HG03159 (cell line): ENCODE data around the gene TMEM59L.

Experiments used
- ATAC-seq: cut with Tn5 transposase; IDR thresholded peaks from one replicate; pipeline ENCODE4 v1.9.1; 2021; ENCODE audit warnings: mild to moderate bottlenecking, moderate library complexity; ENCODE audit not compliant: unreplicated experiment

TMEM59L gene

DNA sequence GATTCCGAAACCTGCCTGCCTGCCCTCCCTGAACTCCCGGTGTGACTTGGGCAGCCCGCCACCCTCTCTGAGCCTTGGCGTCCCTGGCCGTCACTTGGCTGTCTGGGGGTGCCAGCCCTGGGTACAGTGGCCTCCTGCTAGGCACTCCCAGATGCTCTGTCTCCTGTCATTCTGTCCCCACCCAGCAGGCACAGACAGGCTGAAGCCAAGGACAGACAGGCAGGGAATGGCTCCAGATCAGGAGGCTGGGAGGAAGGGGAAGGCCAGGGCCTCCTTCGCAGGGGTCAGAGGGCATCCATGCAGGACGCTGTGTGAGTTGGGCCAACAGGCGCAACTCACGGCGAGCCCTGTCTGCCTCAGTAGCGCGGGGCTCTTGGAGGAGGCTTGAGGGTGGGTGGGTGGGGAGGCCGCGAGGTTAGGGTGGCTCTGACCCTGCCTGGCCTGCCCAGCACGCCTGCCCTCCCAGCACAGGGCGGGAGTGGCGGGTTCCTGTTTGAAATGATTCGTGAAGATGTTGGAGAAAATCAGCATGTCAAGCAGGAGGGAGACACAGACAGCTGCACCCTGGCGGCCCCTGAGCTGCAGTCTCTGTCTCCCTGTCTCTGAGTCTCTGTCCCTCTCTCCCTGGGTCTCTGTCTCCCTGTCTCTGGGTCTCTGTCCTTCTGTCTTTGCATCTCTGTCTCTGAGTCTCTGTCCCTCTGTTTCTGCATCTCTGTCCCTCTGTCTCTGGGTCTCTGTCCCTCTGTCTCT lies 43.8 kb downstream of the TMEM59L start:
- no peak for ATAC-seq

DNA sequence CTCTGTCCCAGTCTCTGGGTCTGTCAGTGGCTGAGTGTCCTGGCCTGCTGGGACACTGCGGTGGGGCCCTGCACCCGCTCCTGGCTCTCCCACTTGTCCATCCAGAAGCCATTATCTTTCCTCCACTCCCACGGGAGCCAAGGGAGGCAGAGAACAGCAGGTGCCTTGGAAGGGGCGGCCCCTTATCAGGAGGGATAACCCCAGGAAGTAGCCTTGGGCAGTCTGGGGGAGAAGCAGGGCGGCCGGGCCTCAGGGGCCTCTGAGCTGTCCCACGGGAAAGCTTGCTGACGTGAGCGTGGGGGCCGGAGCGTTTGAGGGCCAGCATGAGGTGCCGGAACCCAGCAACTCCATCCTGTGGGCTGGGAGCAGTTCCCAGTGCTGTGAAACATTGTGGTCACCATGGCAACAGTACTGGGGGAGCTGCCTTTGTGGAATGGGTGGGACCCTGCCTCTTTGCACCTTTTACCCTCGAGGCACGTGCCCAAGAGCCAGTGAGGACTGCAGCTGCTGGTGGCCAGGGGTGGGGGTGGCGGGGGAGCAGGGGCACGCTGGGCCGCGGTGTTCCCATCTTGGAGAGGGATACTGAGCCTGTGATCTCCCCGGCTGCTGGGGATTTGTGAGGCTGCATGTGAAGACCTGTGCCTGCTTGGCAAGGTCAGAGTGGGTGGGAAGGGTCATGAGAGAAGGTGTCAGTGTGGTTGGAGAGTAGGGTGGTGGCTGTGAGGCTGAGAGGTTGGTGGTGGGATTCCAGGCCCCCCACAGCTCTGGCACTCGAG lies 45.1 kb downstream of the TMEM59L start:
- ATAC-seq, result no peak

DNA sequence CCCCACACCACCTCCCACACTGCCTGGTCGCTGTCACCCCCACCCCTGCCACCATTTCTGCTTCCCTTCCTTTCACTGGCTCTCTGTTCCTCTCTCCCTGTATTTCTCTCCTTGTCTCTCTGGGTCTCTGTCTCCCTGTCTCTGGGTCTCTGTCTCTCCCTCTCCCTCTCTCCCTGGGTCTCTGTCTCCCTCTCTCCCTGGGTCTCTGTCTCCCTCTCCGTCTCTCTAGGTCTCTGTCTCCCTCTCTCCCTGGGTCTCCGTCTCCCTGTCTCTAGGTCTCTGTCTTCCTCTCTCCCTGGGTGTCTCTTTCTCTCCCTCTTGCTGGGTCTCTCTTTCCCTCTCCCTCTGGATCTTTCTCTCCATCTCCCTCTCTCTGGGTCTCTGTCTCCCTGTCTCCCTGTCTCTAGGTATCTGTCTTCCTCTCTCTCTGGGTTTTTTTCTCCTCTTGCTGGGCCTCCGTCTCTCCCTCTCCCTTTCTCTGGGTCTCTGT lies 45.7 kb downstream of the TMEM59L start:
- ATAC-seq, result no peak

DNA sequence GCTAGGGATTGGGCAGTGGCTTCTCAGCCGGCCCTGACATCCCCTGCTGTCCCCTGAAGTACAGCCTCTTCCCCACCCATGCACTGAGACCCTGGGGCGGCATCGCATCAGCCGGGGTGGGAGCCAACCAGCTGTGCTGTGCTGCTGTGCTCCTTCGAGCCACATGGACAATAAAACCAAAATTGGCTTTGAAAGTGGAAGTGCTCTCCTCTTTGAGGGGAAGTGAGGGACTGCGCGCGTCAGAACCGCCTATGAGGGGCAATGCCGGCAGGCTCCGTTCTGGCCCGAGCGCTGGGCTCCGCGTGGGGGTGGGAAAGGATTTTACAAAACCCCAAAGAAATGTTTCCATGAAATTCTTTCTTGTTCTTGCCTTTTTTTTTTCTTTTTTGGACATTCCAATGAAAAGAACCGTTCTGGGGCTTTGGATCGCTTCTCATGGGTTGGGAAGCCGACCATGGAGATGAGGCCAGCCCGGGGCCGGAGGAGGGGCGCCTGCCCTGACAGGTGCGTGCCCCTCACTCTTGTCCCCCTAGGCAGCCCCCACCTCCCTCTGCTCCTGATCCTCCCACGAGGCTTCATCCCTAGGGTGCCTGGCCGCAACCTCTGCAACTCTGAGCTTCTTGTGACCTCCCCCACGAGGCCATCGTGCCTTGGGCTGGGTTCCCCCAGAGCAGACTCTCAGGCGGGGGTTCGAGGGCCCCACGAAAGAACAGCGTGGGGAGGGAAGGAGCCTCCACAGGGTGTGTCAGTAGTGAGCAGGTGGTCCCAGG lies 46.8 kb downstream of the TMEM59L start:
- no peak for ATAC-seq

DNA sequence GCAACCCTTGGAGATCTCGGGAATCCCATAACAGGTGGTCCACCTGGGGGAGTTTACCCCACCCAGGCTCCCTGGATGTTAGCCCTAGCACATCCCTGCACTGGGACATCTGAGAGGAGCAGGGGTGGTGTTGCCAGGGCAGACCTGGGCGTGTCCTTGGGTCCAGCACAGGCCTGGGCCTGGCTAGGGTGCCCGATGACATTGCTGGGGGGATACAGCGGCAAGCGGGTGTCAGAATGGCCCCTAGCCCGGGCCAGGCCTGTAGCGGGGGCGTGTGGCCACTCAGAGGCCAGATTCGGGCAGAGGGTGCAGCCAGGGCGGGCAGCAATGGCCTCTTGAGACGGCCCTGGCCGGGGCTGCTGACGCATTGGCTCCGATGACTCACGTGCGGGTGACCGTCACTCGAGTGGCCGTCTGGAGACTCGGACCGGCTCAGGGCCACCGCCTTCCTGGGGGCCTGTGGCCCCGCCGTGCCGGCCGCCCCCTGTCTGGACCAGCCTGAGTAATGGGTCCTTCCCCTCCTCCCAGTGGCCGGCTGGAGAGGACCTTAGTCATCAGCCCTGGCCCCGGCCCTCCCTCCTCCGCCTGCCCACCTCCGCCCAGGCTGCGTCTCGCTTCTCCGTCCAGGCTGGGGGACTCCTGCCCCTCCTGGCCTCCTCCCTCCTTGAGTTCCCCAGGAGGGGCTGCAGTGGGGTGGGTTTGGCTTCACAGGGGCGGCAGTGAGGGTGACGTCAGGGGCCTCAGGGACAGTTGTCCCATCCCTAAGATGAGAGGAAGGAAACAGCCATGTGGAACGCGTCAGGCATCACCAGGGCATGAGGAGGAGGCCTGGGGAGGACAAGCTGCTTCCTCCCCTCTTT lies 47.6 kb downstream of the TMEM59L start:
- no peak for ATAC-seq

DNA sequence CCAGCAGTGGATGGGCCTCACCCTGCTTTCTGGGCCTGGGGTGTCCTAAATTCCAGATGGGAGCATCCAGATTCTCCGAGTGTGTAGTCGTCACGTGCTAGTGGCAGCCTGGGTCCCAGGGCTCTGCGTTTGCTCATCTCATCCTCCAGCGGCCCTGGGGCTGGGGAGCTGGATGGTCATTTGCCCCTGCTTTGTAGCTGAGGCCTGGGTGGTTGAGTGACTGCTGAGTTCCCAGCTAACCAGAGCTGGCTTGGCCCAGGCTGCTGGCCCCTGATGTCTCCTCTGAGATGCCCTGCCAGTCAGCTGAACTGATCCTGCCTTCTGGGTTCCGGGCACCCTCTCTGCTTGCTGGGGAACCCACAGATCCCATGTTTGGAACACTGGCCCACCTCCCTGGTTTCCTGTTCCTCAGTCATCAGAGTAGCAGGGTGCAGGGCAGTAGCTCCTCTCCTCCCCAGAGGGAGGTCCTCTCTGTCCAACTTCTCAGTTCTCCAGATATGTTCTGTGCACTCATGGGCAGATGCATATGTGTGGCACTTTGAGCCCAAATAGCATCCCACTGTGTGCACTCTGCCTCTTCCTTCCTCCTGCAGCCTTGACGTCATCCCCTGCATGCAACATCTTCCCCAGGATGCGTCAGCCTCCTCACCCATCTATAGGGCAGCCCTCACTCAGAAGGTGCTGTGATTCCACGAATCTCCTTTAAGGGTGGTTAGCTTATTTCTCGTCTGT lies 48.4 kb downstream of the TMEM59L start:
- ATAC-seq, result no peak

DNA sequence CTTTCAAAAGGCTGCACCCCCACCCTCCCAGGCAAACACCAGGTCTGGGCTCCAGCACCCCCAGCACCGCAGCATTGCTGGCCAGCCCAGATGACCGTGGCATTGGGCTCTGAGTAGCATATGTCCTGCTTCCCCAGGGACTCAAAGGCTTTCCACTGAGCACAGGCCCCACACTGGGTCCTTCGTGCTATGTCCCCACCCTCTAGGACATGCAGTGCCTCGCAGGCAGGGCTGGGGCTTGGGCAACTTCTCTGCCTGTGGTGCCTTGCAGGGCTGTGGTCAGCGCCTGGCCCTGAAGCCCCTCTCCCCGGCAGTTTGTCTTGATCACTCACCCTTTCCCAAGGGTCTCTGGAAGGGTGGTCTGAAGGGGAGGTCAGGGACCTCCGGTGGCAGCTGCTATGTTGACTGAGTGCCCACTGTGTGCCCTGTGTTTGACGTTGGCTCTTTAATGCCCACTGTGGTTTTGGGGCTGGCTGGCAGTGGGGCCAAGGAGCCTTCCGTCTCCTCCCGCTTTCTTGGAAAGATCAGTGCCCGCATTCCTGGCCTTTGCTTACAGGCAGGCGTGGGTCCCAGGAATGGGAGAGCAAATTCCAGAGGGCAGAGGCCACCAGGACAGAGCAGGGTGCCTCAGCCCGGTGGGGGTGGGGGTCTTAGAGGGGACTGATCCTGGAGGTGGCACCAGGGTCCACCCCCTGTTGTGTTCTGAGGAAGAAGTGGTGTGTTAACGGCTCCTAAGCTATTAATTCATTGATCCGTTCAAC lies 50.5 kb downstream of the TMEM59L start:
- ATAC-seq, result no peak

DNA sequence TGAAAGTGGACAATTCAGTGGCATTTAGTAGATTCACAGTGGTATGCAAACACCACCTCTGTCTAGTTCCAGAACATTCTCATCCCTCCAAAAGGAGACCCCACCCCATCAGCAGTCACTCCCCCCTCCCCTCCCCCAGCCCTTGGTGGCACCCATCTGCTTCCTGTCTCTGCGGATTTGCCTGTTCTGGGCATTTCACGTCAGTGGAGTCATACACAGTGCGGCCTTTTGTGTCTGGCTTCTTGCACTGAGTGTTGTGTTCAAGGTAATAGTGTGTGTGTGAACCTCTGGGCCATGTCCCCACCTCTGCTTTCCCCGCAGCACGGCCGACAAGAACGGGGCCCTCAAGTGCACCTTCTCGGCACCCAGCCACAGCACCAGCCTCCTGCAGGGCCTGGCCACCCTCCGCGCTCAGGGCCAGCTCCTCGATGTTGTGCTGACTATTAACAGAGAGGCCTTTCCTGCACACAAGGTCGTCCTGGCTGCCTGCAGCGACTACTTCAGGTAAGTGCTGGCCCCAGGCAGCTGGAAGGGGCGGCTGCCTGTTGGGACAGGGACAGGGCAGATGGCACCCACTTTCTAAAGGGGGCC lies 51.4 kb downstream of the TMEM59L start:
- no peak for ATAC-seq

DNA sequence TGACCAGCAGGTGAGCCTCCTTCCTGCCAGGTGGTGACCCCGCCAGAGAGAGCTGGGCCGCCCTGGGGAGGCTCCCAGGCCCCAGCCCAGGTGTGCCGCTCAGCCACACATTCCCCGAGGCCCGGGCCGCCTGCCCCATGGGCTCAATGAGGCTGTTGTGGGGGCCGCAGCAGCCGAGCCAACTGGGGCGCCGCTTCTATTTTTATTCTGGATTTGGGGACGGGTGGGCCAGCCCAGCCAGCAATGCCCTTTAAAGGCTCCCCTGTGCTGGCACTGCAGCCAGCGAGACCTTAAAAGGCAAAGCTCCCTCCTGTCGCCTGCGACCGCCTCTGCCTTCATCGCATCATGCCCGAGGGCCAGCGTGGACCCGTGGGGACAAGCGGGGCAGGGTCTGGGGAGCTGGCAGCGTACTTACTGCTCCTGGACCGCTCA lies 53.1 kb downstream of the TMEM59L start:
- no peak for ATAC-seq

DNA sequence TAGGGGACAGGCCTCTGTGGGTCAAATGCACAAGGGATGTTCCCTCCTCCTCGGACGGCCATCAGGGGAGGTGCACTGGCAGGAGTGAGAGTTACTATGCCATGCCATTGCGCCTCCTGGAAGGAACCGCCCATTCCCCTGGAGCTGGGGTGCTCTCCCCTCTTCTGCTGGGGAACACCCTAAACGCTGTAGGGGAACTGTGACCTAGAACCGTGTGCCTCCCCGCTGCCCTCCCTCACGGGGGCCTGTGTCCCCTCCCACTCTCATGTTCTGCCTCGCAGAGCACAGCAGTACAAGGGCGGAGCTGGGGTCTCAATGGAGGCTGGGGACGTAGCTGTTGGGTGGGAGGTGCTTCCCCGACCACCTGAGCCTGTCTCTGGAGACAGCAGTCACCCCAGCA lies 53.6 kb downstream of the TMEM59L start:
- no peak for ATAC-seq

DNA sequence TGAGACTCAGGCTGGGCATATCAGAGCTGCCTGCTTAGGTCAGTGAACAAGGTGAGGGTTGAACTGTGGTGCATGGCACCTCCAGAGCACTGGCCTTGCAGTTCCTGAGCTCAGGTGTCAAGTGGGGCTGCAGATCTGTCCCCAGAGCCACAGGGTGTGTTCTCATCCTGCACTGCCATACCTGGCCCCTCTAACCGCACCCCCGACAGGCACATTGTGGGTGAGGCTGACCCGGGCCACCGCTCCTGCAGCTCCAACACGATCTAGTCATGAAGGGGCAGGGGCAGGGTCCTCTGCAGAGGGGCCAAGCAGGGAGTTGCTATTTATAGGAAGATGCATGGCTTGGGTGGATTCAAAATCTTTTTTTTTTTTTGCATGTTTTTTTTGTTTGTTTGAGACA lies 54.1 kb downstream of the TMEM59L start:
- no peak for ATAC-seq

DNA sequence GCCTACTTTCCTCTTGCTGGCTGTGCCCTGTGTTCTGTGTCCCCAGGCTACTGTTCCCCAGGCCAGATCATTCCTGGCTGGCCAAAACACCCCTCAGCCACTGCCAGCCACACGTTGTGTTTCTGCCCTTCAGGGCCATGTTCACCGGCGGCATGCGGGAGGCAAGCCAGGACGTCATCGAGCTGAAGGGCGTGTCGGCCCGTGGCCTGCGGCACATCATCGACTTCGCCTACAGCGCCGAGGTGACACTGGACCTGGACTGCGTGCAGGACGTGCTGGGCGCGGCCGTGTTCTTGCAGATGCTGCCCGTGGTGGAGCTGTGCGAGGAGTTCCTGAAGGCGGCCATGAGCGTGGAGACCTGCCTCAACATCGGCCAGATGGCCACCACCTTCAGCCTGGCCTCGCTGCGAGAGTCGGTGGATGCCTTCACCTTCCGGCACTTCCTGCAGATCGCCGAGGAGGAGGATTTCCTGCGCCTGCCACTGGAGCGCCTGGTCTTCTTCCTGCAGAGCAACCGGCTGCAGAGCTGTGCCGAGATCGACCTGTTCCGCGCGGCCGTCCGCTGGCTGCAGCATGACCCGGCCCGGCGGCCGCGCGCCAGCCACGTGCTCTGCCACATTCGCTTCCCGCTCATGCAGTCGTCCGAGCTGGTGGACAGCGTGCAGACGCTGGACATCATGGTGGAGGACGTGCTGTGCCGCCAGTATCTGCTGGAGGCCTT lies 55.0 kb downstream of the TMEM59L start:
- no peak for ATAC-seq

DNA sequence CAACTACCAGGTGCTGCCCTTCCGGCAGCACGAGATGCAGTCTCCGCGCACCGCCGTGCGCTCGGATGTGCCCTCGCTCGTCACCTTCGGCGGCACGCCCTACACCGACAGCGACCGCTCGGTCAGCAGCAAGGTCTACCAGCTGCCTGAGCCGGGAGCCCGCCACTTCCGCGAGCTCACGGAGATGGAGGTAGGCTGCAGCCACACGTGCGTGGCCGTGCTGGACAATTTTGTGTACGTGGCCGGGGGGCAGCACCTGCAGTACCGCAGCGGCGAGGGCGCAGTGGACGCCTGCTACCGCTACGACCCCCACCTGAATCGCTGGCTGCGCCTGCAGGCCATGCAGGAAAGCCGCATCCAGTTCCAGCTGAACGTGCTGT lies 55.6 kb downstream of the TMEM59L start:
- no peak for ATAC-seq

DNA sequence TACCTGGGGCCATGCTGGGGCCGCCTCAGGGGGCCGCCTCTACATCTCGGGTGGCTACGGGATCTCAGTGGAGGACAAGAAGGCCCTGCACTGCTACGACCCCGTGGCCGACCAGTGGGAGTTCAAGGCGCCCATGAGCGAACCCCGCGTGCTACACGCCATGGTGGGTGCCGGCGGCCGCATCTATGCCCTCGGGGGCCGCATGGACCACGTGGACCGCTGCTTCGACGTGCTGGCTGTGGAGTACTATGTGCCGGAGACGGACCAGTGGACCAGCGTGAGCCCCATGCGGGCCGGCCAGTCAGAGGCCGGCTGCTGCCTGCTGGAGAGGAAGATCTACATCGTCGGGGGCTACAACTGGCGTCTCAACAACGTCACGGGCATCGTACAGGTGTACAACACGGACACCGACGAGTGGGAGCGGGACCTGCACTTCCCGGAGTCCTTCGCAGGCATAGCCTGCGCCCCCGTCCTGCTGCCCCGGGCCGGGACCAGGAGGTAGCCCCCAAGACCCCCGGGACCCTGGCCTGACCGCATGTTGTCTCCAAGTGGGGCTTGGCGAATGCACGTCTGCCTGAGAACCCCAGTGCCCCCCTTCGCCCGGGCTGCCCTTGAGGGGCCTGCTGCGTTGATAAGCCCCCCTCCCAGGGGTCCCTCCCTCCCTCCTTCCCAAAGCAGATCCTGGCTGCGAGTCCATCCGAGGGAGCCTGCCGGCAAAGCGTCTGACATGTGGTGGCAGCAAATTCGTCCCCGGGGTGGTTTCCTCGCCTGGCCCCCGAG lies 56.3 kb downstream of the TMEM59L start:
- no peak for ATAC-seq

DNA sequence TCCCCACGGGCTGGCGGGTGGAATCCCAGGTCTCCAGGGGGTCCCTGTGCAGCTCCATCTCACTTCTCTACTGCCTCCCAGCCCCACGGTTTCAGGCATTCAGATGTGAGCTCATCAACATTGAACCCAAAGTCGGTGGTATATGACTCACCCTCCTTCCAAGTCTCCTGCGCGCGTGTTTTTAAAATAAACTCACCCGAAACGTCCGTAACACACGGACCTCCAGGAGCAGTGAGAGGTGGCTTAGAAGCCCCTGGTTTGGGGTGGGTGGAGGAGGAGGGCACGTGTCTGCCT lies 56.8 kb downstream of the TMEM59L start:
- no peak for ATAC-seq

DNA sequence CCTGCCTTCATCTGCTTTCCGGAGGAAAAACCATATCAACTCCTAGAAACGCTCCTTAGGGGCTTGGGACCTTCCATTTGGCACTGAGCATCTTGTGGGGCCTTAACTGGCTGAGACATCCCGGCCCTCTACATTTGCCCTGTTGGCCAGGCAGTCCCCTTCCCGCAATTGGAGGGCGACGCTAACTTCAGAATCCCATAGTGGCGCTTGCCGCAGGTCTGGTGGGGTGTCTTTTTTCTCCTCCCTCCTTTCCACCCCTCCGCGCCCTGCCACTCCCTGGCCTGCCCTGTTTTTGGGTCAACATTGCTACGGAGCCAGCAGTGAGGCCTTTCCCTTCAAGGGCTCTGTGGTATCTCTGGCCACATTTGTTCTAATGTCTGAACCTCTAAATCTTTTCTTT lies 57.2 kb downstream of the TMEM59L start:
- no peak for ATAC-seq

DNA sequence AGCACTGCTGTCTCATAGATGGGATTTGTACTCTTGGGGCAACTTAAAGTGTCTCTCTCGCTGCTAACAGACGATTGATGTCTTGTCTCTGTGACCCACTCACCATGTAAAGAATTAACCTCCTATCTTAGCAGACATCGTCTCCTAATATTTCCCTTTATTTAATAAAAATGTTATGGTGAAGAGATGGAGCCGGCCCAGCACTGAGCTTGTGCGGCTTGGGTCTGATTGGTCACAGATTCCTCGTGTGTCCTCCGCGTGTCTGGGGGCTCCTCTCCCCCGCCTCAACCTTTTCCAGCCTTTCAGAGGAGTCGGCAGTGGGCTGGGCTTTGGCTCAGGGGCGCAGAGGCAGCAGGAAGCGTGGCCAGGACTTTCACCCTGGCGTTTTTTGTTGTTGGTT lies 57.6 kb downstream of the TMEM59L start:
- ATAC-seq, result no peak
